ENCODE results near the gene PEX5L. TPM values are rescaled to one million over a fixed set of nuclear protein-coding genes. Genes with fewer than 3 reads are reported as not detected.

PEX5L gene
- total RNA-seq, 1 experiment from 2014 or later, result not detected

DNA sequence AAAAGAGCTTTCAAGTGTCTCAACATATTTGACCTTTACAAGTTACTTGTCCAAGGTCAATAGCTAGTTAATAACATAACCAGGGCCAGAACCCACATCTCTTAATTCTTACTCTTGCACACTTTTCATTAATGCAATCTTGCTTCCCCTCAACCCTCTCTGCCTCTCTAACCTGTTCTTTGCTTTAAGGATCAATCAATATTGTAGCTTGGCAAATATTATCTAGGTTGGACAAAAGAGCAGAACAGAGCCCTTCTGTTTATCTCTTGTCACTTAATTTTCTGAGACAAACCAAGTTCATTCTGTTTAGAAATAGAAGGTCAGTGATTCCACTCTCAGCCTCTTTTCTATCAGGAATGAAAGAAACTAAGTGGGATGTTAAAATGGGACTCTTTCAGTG is 203.4 kb downstream of the PEX5L start:
- DNase-seq, result no peak
- Histone ChIP-seq H3K9me3 (replicated peaks) (no peaks in the 10 kb centered on the region), H3K4me1 (no peaks in the 10 kb centered on the region), H3K27ac (no peak overlapping the region), H3K27me3 (peaks cover 3% of the 10 kb centered on the region; the same call in 1 of the 2 replicates), H3K36me3 (no peaks in the 10 kb centered on the region), H3K4me3 (no peak overlapping the region)

DNA sequence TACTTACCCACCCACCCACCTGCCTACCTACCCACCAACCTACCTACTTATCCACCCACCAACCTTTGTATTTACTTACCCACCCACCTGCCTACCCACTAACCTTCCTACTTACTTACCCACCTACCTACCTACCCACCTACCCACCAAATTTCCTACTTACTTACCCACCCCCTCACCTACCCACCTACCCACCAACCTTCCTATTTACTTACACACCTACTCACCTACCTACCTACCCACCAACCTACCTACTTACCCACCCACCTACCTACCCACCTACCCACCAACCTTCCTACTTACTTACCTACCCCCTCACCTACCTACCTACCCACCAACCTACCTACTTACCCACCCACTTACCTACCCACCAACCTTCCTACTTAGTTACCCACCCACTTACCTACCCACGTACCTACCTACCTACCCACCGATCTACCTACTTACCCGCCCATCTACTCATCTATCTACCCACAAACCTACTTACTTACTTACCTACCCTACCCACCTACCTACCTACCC is 204.3 kb downstream of the PEX5L start:
- H3K4me1 ChIP-seq, result no peaks in the 10 kb centered on the region
- no peaks in the 10 kb centered on the region for H3K9me3 ChIP-seq (replicated peaks)
- no peaks in the 10 kb centered on the region for H3K36me3 ChIP-seq
- no peak overlapping the region for H3K4me3 ChIP-seq
- H3K27me3 ChIP-seq, result peaks cover 3% of the 10 kb centered on the region; the same call in 1 of the 2 replicates
- no peak for DNase-seq
- H3K27ac ChIP-seq, result no peak overlapping the region

DNA sequence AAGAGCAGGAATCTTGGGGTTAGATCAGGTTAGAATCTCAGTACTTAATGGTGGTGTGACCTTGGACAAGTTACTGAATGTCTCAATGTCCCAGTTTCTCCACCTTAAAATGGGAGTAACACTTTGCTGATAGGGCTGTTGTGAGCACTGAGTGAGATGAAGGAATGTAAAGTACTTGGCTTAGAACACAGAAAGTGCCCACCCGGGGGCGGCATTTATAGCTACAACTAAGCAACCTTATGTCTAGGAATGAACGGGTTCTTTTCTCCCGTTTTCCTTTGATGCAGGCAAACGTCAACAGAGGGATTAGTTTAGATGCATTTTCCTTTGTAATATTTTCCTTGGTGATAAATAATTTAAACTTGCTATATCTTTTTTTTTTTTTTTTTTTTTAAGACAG is 207.3 kb downstream of the PEX5L start:
- DNase-seq, result no peak
- Histone ChIP-seq H3K27me3 (peaks cover 3% of the 10 kb centered on the region; the same call in 1 of the 2 replicates), H3K4me3 (no peak overlapping the region), H3K36me3 (no peaks in the 10 kb centered on the region), H3K4me1 (no peaks in the 10 kb centered on the region), H3K9me3 (replicated peaks) (no peaks in the 10 kb centered on the region), H3K27ac (no peak overlapping the region)

DNA sequence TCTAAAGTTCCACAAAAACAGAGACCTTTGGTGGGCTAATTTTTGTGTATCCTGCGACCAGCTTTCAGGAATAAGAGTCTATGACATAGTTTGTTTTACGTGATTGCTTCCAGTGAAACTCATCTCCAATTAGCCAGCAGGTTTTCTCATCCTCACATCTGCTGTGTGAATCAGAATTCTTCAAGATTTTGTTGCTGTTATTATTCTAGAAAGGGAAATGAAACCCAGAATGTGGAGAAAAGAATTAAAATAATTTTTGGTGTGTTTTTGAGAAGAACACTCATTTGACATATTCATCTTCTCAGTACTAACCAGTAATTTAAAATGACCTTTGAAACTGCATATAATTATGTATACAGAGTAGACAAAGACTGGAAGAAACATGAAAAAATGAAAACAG is 208.0 kb downstream of the PEX5L start:
- H3K36me3 ChIP-seq, result no peaks in the 10 kb centered on the region
- H3K4me1 ChIP-seq, result no peaks in the 10 kb centered on the region
- no peak overlapping the region for H3K4me3 ChIP-seq
- peaks cover 3% of the 10 kb centered on the region; the same call in 1 of the 2 replicates for H3K27me3 ChIP-seq
- no peak overlapping the region for H3K27ac ChIP-seq
- no peaks in the 10 kb centered on the region for H3K9me3 ChIP-seq (replicated peaks)
- DNase-seq, result no peak

DNA sequence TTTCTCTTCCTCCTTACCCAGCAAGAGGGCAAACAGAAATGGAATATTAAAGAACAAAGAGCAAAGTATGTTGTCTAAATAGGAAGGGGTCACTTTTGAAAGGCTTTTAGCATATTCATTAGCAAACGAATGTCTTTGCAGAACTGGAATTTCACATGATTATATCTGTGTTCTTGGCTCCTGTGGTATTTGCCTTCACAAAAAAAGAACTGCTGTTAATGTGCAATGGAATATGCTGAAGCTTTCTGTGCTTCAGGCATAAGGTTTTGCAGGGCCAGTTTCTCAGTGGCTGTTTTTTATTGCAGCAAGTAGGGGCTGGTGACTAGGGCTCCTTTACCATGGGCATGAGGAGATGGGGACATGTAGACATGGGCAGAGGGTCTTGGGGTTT is 210.5 kb downstream of the PEX5L start:
- Histone ChIP-seq H3K9me3 (replicated peaks) (no peaks in the 10 kb centered on the region), H3K27ac (no peak overlapping the region), H3K27me3 (no peaks in the 10 kb centered on the region), H3K36me3 (no peaks in the 10 kb centered on the region), H3K4me1 (no peaks in the 10 kb centered on the region), H3K4me3 (no peak overlapping the region)
- DNase-seq, result no peak

DNA sequence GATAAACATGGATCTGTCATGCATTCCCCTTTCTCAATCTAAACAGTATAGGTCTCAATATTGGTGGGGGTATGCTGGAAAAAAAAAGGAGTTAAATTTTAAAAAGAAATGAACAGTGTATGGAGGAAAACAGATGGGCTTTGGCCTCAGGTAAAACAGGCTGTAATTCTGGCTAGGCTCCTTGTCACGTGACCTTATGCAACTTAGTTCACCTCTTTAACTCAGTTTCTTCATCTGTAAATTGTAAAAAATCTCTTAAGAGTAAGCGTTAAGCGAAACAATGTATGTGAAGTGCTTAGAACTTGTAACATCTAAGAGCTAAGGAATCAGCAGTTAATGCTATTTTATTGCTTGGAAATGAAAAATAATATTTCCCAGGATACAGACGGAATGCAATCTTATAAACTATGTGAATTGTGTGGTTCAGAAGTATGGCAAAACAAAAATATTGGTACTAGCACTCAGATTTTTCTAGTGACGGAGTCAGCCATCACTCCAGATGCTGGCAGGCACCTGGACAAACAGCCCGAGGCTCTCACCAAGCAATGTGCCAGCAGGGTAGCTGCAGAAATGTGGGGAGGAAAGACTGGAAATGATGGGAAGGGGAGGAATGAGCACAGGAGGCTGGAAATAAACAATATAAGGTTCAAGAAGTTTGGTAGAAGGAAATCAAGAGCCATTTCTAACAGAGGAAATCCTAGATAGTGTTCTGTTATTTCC is 211.1 kb downstream of the PEX5L start:
- Histone ChIP-seq H3K4me1 (no peaks in the 10 kb centered on the region), H3K36me3 (no peaks in the 10 kb centered on the region), H3K4me3 (no peak overlapping the region), H3K27ac (no peak overlapping the region), H3K9me3 (replicated peaks) (no peaks in the 10 kb centered on the region), H3K27me3 (no peaks in the 10 kb centered on the region)
- DNase-seq, result no peak

DNA sequence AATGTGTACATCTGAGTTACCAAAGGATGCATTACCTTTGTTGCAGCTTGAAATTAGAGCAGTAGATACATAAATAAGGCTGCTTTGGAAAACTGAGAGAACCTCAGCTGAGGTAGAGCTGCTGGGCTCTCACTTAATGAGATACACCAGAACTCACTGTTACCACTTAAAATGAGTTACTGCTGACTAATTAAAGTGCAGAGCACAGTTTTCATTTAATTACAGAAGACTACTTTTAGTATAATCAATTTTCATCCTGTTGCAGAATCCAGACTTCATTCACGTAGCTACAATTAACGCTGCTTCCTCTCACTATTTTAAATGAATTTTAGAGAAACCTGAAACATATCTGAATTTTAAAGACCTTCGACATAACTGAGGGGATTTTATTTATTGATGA is 214.4 kb downstream of the PEX5L start:
- no peak for DNase-seq
- Histone ChIP-seq H3K4me1 (no peaks in the 10 kb centered on the region), H3K9me3 (replicated peaks) (no peaks in the 10 kb centered on the region), H3K4me3 (no peak overlapping the region), H3K36me3 (no peaks in the 10 kb centered on the region), H3K27ac (no peak overlapping the region), H3K27me3 (no peaks in the 10 kb centered on the region)

DNA sequence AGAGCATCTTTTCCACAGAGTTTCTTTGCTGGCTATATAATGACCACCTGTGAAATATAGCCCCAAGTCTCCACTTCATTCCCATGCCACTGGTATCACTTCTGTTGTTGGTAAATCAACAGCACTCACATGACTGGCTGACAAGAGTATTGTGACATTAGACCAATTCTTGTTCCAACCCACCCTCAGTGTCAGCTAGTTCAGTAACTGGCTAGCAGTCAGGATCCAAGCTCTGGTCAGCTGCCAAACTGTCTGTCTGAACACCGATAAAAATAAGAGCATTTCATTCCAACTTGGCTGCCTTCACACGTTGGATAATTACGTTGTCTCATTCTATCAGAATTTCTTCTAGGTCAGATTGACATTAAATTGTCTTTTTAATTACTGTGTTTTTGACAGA is 217.4 kb downstream of the PEX5L start:
- Histone ChIP-seq H3K27ac (no peak overlapping the region), H3K36me3 (no peaks in the 10 kb centered on the region), H3K27me3 (no peaks in the 10 kb centered on the region), H3K4me1 (no peaks in the 10 kb centered on the region), H3K4me3 (no peak overlapping the region), H3K9me3 (replicated peaks) (no peaks in the 10 kb centered on the region)
- DNase-seq, result no peak

DNA sequence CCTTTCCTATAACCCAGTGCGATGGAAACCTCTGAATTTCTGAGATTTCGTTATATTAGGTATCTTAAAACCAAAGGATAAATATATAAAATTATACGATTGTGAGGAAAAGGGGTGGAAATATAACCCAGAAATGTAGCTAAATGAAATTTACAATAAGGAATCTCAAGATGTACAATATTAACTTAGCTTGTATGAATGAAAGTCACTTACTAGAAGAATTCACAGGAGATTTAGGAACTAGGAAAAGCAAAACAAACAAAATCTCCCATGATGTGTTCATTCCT is 224.7 kb downstream of the PEX5L start:
- H3K9me3 ChIP-seq (replicated peaks), result no peaks in the 10 kb centered on the region
- H3K27me3 ChIP-seq, result no peaks in the 10 kb centered on the region
- no peaks in the 10 kb centered on the region for H3K4me1 ChIP-seq
- DNase-seq, result no peak
- no peak overlapping the region for H3K27ac ChIP-seq
- H3K36me3 ChIP-seq, result no peaks in the 10 kb centered on the region
- H3K4me3 ChIP-seq, result no peak overlapping the region

DNA sequence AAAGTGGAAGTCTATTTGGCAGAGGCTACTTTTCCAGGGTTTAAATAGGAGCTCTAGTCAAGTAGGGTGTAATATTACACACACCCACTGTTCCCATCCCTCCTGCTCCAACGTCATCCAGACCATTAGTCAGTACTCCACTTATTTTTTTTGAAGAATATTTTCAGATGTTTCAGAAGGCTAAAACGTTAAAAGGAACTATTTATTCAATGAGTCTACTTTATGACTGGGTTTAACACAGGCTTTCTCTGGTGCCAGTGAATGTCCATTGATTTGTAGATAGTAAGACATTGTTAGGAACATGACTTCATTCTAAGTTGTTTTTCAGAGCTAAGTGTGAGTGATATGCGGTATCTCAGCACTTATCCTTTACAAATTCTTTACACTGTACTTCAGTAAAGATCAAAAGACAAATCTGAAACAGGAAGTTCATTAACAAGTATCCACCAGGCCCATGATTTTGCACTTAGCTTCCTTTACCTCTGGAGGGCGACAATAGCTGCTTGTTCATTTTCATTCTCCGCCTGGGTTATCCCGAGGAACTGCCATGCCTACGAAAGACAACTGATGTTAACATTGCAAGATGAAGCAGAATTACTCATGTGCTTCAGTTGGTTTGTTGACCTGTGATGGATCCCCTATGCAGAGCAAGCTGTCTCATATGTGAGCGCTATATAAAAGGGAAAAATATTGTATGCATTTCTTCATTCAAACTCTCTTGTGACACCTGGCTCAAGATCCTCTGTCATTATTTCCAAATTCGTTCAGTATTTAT is 225.2 kb downstream of the PEX5L start:
- Histone ChIP-seq H3K27ac (no peak overlapping the region), H3K4me3 (no peak overlapping the region), H3K4me1 (no peaks in the 10 kb centered on the region), H3K36me3 (no peaks in the 10 kb centered on the region), H3K27me3 (no peaks in the 10 kb centered on the region), H3K9me3 (replicated peaks) (no peaks in the 10 kb centered on the region)
- peak; percentile 34 to 70 for DNase-seq

GRCh38 chr3:179809639-179810038 is 227.1 kb downstream of the PEX5L start:
- no peak for DNase-seq
- Histone ChIP-seq H3K27ac (no peak overlapping the region), H3K9me3 (replicated peaks) (no peaks in the 10 kb centered on the region), H3K36me3 (no peaks in the 10 kb centered on the region), H3K4me1 (no peaks in the 10 kb centered on the region), H3K4me3 (no peak overlapping the region), H3K27me3 (no peaks in the 10 kb centered on the region)

DNA sequence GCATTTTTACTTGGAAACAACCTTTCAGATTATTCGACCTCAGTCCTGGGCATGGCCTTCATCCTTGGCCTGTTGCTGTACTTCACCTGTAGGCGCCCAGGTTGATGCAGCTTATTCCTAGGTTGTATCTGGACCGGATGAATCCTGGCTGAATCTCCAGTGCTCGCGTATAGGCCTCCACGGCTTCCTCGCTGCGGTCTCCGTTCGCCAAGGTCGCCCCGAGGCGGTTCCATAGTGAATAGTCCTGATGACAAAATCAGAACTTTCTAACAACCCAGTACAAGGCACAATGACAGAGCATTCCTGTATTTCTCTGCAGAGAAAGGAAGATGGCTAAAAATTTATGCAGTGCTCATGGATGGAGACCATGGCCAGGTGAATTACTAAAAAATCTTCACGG is 229.1 kb downstream of the PEX5L start:
- no peaks in the 10 kb centered on the region for H3K36me3 ChIP-seq
- H3K4me3 ChIP-seq, result no peak overlapping the region
- no peaks in the 10 kb centered on the region for H3K9me3 ChIP-seq (replicated peaks)
- no peaks in the 10 kb centered on the region for H3K4me1 ChIP-seq
- no peak for DNase-seq
- H3K27me3 ChIP-seq, result no peaks in the 10 kb centered on the region
- no peak overlapping the region for H3K27ac ChIP-seq

- Histone ChIP-seq H3K9me3 (replicated peaks) (no peaks in the 10 kb centered on the region), H3K27me3 (no peaks in the 10 kb centered on the region), H3K27ac (no peak overlapping the region), H3K36me3 (no peaks in the 10 kb centered on the region), H3K4me1 (no peaks in the 10 kb centered on the region), H3K4me3 (no peak overlapping the region)
- peak; percentile 3 to 17 for DNase-seq
Measured at GRCh38 chr3:179806177-179806576, 230.6 kb downstream of the PEX5L start.

- H3K27ac ChIP-seq, result no peak overlapping the region
- no peaks in the 10 kb centered on the region for H3K9me3 ChIP-seq (replicated peaks)
- no peak overlapping the region for H3K4me3 ChIP-seq
- H3K36me3 ChIP-seq, result no peaks in the 10 kb centered on the region
- no peaks in the 10 kb centered on the region for H3K27me3 ChIP-seq
- no peaks in the 10 kb centered on the region for H3K4me1 ChIP-seq
- no peak for DNase-seq
Measured at GRCh38 chr3:179801856-179802255, 234.9 kb downstream of the PEX5L start.

GRCh38 chr3:179801263-179801662 is 235.5 kb downstream of the PEX5L start:
- Histone ChIP-seq H3K27ac (no peak overlapping the region), H3K4me1 (no peaks in the 10 kb centered on the region), H3K36me3 (no peaks in the 10 kb centered on the region), H3K4me3 (no peak overlapping the region), H3K27me3 (no peaks in the 10 kb centered on the region), H3K9me3 (replicated peaks) (no peaks in the 10 kb centered on the region)
- DNase-seq, result no peak

DNA sequence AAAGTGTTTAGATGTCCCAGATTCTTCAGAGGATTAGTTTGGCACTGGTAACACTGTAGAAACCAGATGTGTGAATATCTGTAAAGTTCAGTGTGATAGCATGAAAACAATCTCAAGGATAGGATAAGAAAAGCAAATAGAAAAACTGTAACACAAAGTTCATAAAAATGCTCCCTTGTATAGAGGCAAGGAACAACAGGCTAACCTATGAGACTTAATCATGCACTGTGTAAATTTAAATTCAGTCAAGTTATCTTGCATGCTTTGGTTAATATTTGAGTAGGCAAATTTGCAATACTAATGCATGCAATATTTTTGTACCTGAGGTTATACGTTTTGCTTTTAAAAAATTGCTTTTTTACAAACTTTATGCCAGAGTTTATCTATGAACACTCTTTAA is 239.5 kb downstream of the PEX5L start:
- DNase-seq, result no peak
- H3K9me3 ChIP-seq (replicated peaks), result no peaks in the 10 kb centered on the region
- H3K36me3 ChIP-seq, result no peaks in the 10 kb centered on the region
- H3K4me3 ChIP-seq, result no peak overlapping the region
- no peak overlapping the region for H3K27ac ChIP-seq
- H3K27me3 ChIP-seq, result no peaks in the 10 kb centered on the region
- no peaks in the 10 kb centered on the region for H3K4me1 ChIP-seq
